HepG2 (cell line): Measurements from ENCODE around the gene PNMA8B. TPM values are rescaled to one million over a fixed set of nuclear protein-coding genes. Genes with fewer than 3 reads are reported as not detected.

Experiments used
- ATAC-seq: fragments of 200-7000 bp; cut with Tn5 transposase; 3 replicates; pipeline ENCODE4 v1.9.1; 2020; ENCODE audit warnings: mild to moderate bottlenecking, moderate library complexity
- BruUV-seq: library from RNA; stranded (reverse); fragments of 400-500 nt; replicated peaks from 2 replicates; lab custom pipeline; 2021; lab: Mats Ljungman, UMichigan
- CTCF ChIA-PET: fragments of 300-600 bp; formaldehyde crosslinking; extraction: SDS; loops from one replicate; lab custom pipeline; 2021; ENCODE audit warnings: low total read pairs, inconsistent platforms, low intra/inter-chr PET ratio; lab: Yijun Ruan, JAX
- POLR2A ChIA-PET: fragments of 350-600 bp; sonication (Branson Sonifier 250); formaldehyde crosslinking; loops from one replicate; lab custom pipeline; 2020; ENCODE audit warnings: antibody characterized with exemption, inconsistent platforms; lab: Yijun Ruan, JAX
- DNase-seq: peaks from one replicate; pipeline ENCODE4 v3.0.0-alpha.2; 2015; ENCODE audit warnings: low spot score
- FAIRE-seq: peaks from 3 replicates; lab custom pipeline; 2011; peaks lifted over from hg19 to GRCh38; lab: Jason Lieb, UNC
- H2AFZ ChIP-seq: one replicate; pipeline ENCODE4 v1.6.1; 2011; ENCODE audit warnings: low read length, inconsistent platforms
- H3K27ac ChIP-seq: fragments of 300-600 bp; 3 replicates; pipeline ENCODE4 v1.8.0; 2011; ENCODE audit warnings: mixed run types, mild to moderate bottlenecking, mixed read lengths, low read length, inconsistent platforms; ENCODE audit not compliant: insufficient read depth; ENCODE audit errors: extremely low read length
- H3K27me3 ChIP-seq, 2 experiments: fragments of 200-600 bp in 1 of 2; 2 replicates in 1 of 2; 3 replicates in 1 of 2; pipeline versions ENCODE4 v1.6.0 to v1.8.0; 2011; ENCODE audit warnings: low read length in 2 of 2, mild to moderate bottlenecking in 2 of 2, moderate library complexity in 2 of 2, inconsistent platforms in 1 of 2; ENCODE audit not compliant: insufficient read depth in 2 of 2, control insufficient read depth in 1 of 2
- H3K36me3 ChIP-seq, 2 experiments: fragments of 200-600 bp in 1 of 2; replicated peaks in 1 of 2; 2 replicates in 1 of 2; 3 replicates in 1 of 2; pipeline versions ENCODE4 v1.5.1 to v1.8.0; 2011; ENCODE audit warnings: low read length in 2 of 2, inconsistent platforms in 1 of 2; ENCODE audit not compliant: insufficient read depth in 2 of 2, control insufficient read depth in 1 of 2
- H3K4me1 ChIP-seq: 2 replicates; pipeline ENCODE4 v1.5.1; 2012; ENCODE audit warnings: low read length, inconsistent platforms; ENCODE audit not compliant: insufficient read depth
- H3K4me2 ChIP-seq: 2 replicates; pipeline ENCODE4 v1.6.0; 2011; ENCODE audit warnings: low read depth, low read length, inconsistent platforms
- H3K4me3 ChIP-seq, 3 experiments: fragments of 200-600 bp in 1 of 3; sonication (generic), shearing (Covaris generic) in 1 of 3; replicated peaks in 1 of 3; 2 replicates each; pipeline ENCODE4 v1.5.1; 2011 to 2016; ENCODE audit warnings: low read length in 3 of 3, inconsistent platforms in 2 of 3, low read depth in 2 of 3, mild to moderate bottlenecking in 2 of 3, control low read depth in 1 of 3, mixed read lengths in 1 of 3; ENCODE audit not compliant: insufficient read depth in 1 of 3
- H3K79me2 ChIP-seq: one replicate; pipeline ENCODE4 v1.6.1; 2011; ENCODE audit warnings: low read length, inconsistent platforms; ENCODE audit not compliant: insufficient read depth
- H3K9ac ChIP-seq: 2 replicates; pipeline ENCODE4 v1.6.0; 2011; ENCODE audit warnings: mild to moderate bottlenecking, low read depth, low read length, inconsistent platforms; ENCODE audit not compliant: insufficient read depth
- H3K9me3 ChIP-seq: 2 replicates; pipeline ENCODE4 v1.5.1; 2012; ENCODE audit warnings: mild to moderate bottlenecking, low read length
- H4K20me1 ChIP-seq: 2 replicates; pipeline ENCODE4 v1.6.0; 2011; ENCODE audit warnings: inconsistent platforms, mild to moderate bottlenecking, low read length, moderate library complexity; ENCODE audit not compliant: insufficient read depth
- FOXO4 ChIP-seq: sonication (generic); formaldehyde crosslinking; conservative IDR thresholded peaks from 2 replicates; pipeline ENCODE4 v1.8.1; 2023; ENCODE audit warnings: missing genetic modification reagents
- KDM1A ChIP-seq: IDR thresholded peaks from 2 replicates; pipeline ENCODE4 v1.6.1; 2016; ENCODE audit warnings: missing compliant biosample characterization
- LCORL ChIP-seq, 2 experiments: fragments of 450-650 bp in 1 of 2; sonication (generic) in 1 of 2; formaldehyde crosslinking in 1 of 2; IDR thresholded peaks; 2 replicates each; pipeline versions ENCODE4 v1.5.0 to v1.6.1; 2017 to 2020; ENCODE audit warnings: antibody characterized with exemption in 1 of 2, missing genetic modification reagents in 1 of 2
- MYPOP ChIP-seq: sonication (generic); formaldehyde crosslinking; IDR thresholded peaks from 2 replicates; pipeline ENCODE4 v1.8.1; 2023; ENCODE audit warnings: mild to moderate bottlenecking, moderate library complexity, missing genetic modification reagents
- NBN ChIP-seq: fragments of 450-650 bp; conservative IDR thresholded peaks from 2 replicates; pipeline ENCODE4 v1.6.1; 2017
- NFATC3 ChIP-seq: sonication (generic); formaldehyde crosslinking; IDR thresholded peaks from 2 replicates; pipeline ENCODE4 v1.5.1; 2020; ENCODE audit warnings: mild to moderate bottlenecking, missing genetic modification reagents
- PAF1 ChIP-seq: IDR thresholded peaks from 2 replicates; pipeline ENCODE4 v1.6.1; 2016; ENCODE audit warnings: missing genetic modification reagents, missing compliant biosample characterization
- PHF20 ChIP-seq: sonication (generic); formaldehyde crosslinking; IDR thresholded peaks from 2 replicates; pipeline ENCODE4 v1.5.0; 2020; ENCODE audit warnings: mild to moderate bottlenecking, missing genetic modification reagents
- ZBTB3 ChIP-seq: sonication (generic); formaldehyde crosslinking; IDR thresholded peaks from 2 replicates; pipeline ENCODE4 v1.4.0; 2020; ENCODE audit warnings: low read depth, mild to moderate bottlenecking, moderate library complexity, missing genetic modification reagents, borderline replicate concordance
- ZNF362 ChIP-seq: sonication (generic); formaldehyde crosslinking; IDR thresholded peaks from 2 replicates; pipeline ENCODE4 v1.4.0; 2020; ENCODE audit warnings: missing genetic modification reagents, mild to moderate bottlenecking, borderline replicate concordance
- ZNF598 ChIP-seq: sonication (generic); formaldehyde crosslinking; IDR thresholded peaks from 2 replicates; pipeline ENCODE4 v1.5.1; 2020; ENCODE audit warnings: mild to moderate bottlenecking, missing genetic modification reagents, borderline replicate concordance
- ZNF615 ChIP-seq: sonication (generic); formaldehyde crosslinking; IDR thresholded peaks from 2 replicates; pipeline ENCODE4 v1.5.0; 2020; ENCODE audit warnings: mild to moderate bottlenecking, missing genetic modification reagents, borderline replicate concordance
- ZNF687 ChIP-seq: sonication (generic); formaldehyde crosslinking; IDR thresholded peaks from 2 replicates; pipeline ENCODE4 v1.5.1; 2020; ENCODE audit warnings: mild to moderate bottlenecking, missing genetic modification reagents, moderate library complexity
- WGBS: methylation state at CpG from one replicate; pipeline ENCODE4 v1.1.6; 2017; ENCODE audit warnings: low lambda C conversion rate; 5-methylcytosine and 5-hydroxymethylcytosine counted together
- in situ Hi-C: cut with HindIII; loops from 2 replicates; pipeline ENCODE4 v1.10.0; 2017; ENCODE audit warnings: low pct_unique_long_range_greater_than_20kb; ENCODE audit not compliant: extremely low pct_ligation_motif_present
- intact Hi-C: fragments of 100-400 bp; cut with micrococcal nuclease; formaldehyde crosslinking; loops from one replicate; pipeline ENCODE4 v1.10.0; 2022; ENCODE audit not compliant: unreplicated experiment
- polyA plus RNA-seq, 8 experiments: library from polyadenylated mRNA; depleted of rRNA in 3 of 8; stranded (reverse) in 7 of 8; unstranded in 1 of 8; fragments of >200 nt; fragmentation: Illumina TruSeq in 4 of 8; extraction: Trizol in 4 of 8; gene quantifications; 2 replicates each; pipeline versions ENCODE4 v1.2.1 to v1.2.3, GENCODE V29; 2011 to 2016; ENCODE audit warnings: low read depth in 4 of 8, missing spikeins in 1 of 8, mixed read lengths in 1 of 8; ENCODE audit not compliant: insufficient read depth in 1 of 8
- total RNA-seq, 5 experiments: library from RNA; depleted of rRNA; stranded (reverse); fragments of >200 nt; fragmentation: Illumina TruSeq; extraction: Trizol; gene quantifications; 2 replicates each; pipeline ENCODE4 v1.2.3, GENCODE V29; 2016; ENCODE audit warnings: low read depth in 1 of 5

The PNMA8B gene
- total and polyA plus RNA-seq, 2 of the 13 experiments (the other 11 are each of a cell fraction or from before 2014, with no cell fraction given), result not detected

- peak; percentile 35; the same call in 1 of the 2 replicates for TF ChIP-seq ZNF687 (CRISPR knock-in tag)
These were observed 6.0 kb downstream of the PNMA8B start (continued) for GRCh38 chr19:46489445-46490272.

GRCh38 chr19:46488551-46488950 is 7.1 kb downstream of the PNMA8B start:
- H3K9me3 ChIP-seq, result no peaks in the 10 kb centered on the region
- intact Hi-C loops (no loop called here), in situ Hi-C loops (loop anchor here (5.0 kb wide), 2 partner anchors 86 to 191 kb away; partner anchors contain the start of gene HIF3A)
- H3K4me1 ChIP-seq, result peaks cover 15% of the 10 kb centered on the region; the same call in 1 of the 2 replicates
- ATAC-seq (peak; percentile 35), FAIRE-seq (no peak), DNase-seq (no peak)
- no peak overlapping the region for H3K4me3 ChIP-seq
- ChIA-PET CTCF (interaction anchor here (1.8 to 5.5 kb wide), 3 partner anchors 87 to 207 kb away, joined by 18 to 96 read pairs (median 76); no protein-coding TSS in a partner anchor), POLR2A (no interaction called here)
- peak overlapping the region; percentile 99; the same call in 1 of the 2 replicates for H3K4me2 ChIP-seq
- WGBS, result 26% methylated on average over 11 of the region's 11 CpGs
- no TSS peak for BruUV-seq
- H3K36me3 ChIP-seq, result no peaks in the 10 kb centered on the region
- no peak overlapping the region for H2AFZ ChIP-seq
- no peak overlapping the region for H3K27ac ChIP-seq
- H3K27me3 ChIP-seq, result peaks cover 3 to 35% of the 10 kb centered on the region in 2 experiments; a peak in 4 of 5 replicates
- H4K20me1 ChIP-seq, result no peaks in the 10 kb centered on the region
- H3K79me2 ChIP-seq, result no peaks in the 10 kb centered on the region
- no peak overlapping the region for H3K9ac ChIP-seq
- no peak for TF ChIP-seq NFATC3 (CRISPR knock-in tag)
- TF ChIP-seq ZNF615 (CRISPR knock-in tag), result no peak
- no peak for TF ChIP-seq MYPOP
- TF ChIP-seq PHF20 (CRISPR knock-in tag), result no peak
- no peak for TF ChIP-seq PAF1 (CRISPR knock-in tag)
- no peak for TF ChIP-seq KDM1A (CRISPR knock-in tag)
- TF ChIP-seq NBN, result no peak
- TF ChIP-seq FOXO4 (CRISPR knock-in tag), result no peak
- TF ChIP-seq LCORL (IDR thresholded peaks at IDR 0.05), result no peak
- no peak for TF ChIP-seq LCORL (CRISPR knock-in tag; IDR thresholded peaks at IDR 0.05)
- TF ChIP-seq ZNF598 (CRISPR knock-in tag), result no peak
- TF ChIP-seq ZBTB3 (CRISPR knock-in tag), result no peak
- no peak for TF ChIP-seq ZNF362
